Measurements from ENCODE around the gene CCDC17.

The CCDC17 gene

GRCh38 chr1:45623972-45624371 is at the start of gene CCDC17:
CCDC17 (minus strand) TSS chr1:45624054; CDS start chr1:45623909, 145 bp downstream.
- no peak for DNase-seq

DNA sequence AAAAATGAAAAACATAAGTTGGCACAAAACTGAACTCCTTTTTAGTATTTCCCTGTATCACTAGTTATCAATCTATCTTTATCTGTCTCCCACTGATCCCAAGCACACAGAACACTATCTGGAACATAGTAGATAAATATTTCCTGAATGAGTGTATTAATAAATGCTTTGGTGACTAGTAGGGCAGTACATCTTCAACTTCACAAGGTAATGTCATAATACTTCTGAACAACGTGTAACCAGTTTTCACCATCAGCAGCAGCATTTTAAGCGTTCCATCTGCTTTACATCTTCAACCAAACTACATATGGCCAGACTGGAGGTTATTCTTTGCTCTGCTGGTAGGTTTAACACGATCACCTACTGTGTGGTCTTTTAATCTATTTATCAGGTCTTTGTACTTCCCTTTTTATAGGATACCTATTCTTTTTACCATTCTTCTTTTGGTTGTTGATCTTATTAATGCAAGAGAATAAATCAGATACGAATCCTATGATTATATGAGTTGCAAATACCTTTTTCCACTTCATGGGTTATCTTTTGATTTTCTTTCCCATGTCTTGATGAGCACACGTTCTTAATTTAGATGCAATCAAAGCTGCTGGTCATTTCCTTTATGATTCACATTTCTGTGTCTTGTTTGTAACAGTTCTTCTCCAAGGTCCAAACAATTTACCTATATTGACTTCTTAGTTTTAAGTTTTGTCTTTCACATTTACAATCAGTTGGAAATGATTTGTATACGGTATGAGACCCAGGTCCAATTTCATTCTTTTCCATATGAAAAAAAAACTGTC is 46.2 kb upstream of the CCDC17 start:
- DNase-seq: no peak

- no peak for DNase-seq
Measured at GRCh38 chr1:45669379-45669778, 45.5 kb upstream of the CCDC17 start.

GRCh38 chr1:45668526-45668925 is 44.7 kb upstream of the CCDC17 start:
- no peak for DNase-seq

- DNase-seq: no peak
Measured at GRCh38 chr1:45667321-45668111, 43.7 kb upstream of the CCDC17 start.

GRCh38 chr1:45666836-45667235 is 43.0 kb upstream of the CCDC17 start:
- no peak for DNase-seq

- no peak for DNase-seq
Measured at GRCh38 chr1:45660336-45660735, 36.5 kb upstream of the CCDC17 start.

- no peak for DNase-seq
Measured at GRCh38 chr1:45659222-45659621, 35.4 kb upstream of the CCDC17 start.

DNA sequence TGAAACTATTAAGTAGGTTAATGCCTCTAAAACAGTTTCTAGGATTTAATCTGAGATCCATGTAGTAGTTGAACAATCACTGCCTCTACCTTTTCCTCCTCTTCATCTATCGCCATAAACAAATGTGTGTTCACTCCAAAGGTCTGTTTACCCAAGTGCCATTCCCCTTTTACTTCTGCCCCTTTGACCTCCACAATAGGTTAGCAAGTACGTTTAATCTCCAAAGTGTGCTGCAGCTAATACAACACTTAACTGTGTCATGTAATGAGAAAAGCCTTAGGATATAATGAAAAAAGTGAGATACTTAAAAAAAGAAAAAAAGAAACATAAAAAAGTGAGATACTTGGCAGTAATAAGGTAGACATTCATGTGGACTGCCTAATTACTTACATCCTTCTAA is 34.3 kb upstream of the CCDC17 start:
- DNase-seq: no peak

DNA sequence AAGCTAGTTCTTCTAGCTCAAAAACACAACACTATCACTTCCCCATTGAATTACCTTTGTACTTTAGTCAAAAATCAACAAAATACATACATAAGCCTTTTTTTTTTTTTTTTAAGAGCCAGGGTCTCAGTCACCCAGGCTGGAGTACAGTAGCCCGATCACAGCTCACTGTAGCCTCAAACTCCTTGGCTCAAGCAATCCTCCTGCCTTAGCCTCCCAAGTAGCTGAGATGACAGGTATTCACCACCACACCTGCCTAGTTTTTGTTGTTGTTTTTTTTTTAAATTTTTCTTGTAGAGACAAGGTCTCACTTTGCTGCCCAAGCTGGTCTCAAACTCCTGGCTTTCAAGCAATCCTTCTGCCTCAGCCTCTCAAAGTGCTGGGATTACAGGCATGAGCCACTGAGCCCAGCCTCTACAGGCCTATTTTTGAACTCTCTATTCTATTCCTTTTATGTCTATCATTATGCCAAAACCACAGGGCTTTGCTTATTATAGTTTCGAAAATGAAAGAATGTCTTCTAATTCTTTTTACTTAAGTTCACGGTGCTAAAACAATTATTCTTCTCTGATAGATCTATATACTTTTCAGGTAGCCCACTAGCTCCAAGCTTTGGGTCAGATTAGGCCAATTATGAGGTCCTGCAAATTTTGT is 32.8 kb upstream of the CCDC17 start:
- DNase-seq: no peak

DNA sequence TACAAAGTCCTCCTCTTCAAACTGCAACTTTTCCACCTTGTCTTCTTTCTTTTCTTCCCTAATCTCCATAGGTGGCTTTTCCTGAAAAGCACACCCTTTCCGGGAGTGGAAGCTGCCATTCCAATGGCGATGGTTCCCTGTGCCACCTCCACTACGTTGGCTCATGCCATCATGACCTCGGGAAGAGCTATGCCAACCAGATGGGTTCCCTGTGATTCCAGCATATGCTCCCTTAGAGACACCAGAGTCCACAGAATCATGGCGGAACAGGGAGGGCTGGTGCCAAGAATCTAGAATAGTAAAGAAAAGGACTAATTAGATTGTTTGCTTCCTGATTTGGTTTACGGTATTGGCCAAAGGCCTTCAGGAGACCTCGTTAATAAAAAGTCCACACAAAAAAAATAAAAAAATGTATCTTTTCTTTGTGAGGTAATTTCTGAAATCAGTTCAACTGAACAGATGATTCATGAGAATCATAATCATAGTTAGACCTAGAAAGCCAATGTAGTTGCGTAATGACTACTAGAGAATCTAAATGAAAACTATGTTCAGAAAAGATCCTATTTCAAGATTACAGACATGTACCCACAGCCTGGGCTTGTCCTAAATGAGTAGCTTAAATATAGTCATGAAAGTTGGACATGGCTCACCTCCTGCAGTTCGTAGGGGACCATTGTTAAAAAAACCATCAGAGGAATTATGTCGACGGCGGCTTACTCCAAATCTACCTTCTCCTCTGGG is 30.9 kb upstream of the CCDC17 start:
- no peak for DNase-seq

DNA sequence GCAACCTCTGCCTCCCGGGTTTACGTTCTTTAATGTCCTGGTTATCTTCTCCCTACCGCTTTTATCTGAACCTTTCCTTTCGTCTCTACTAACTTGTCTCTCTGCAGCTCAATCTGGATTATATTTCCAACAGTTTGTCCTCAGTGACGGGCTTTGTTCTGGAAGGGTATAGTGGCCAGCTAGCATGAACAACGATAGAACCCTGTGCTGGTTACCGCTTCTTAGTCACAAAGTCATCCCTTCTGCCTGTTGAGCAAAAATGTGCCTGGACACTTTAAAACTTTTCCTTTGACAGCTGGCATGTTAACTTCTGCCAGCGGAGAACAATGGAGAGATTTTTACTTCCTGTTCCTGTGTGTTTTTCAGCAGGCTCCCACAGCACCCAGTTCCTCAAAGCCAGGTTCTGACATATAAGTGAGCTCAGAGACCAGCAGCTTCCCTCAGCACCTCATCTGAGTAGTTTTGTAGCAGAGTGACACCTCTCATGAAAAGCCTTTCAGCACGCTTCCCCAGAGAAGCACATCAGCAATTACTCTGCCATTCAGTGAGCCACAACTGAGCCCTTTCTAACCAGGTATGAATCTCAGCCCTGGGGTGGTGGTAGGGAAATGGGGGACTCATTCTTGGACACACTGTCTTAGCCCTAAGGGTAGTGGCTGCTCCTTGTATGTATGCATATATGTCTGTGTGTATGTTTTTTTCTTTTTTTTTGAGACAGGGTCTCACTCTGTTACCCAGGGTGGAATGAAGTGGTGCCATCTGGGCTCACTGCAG is 23.6 kb upstream of the CCDC17 start:
- DNase-seq: no peak

GRCh38 chr1:45644661-45645060 is 20.8 kb upstream of the CCDC17 start:
- no peak for DNase-seq

DNA sequence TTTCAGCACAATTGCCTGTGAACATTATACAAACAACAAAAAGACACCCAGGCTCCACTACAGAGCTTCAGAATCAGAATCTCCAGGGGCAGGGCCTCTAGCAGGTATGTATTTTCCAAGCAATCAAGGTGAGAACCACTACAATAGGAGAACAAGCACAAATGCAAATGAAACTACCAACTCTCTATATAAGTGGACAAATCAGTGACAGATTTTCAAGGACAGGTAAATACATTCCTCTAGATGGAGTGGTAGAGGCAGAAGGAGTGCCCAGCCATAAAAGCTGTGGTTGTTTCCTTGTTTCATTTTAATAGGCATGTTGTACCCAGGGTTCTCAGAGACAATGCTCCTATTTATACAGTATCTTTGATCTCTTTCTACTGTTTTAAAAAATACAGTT is 20.1 kb upstream of the CCDC17 start:
- DNase-seq: no peak

GRCh38 chr1:45643321-45643720 is 19.5 kb upstream of the CCDC17 start:
- DNase-seq: no peak

DNA sequence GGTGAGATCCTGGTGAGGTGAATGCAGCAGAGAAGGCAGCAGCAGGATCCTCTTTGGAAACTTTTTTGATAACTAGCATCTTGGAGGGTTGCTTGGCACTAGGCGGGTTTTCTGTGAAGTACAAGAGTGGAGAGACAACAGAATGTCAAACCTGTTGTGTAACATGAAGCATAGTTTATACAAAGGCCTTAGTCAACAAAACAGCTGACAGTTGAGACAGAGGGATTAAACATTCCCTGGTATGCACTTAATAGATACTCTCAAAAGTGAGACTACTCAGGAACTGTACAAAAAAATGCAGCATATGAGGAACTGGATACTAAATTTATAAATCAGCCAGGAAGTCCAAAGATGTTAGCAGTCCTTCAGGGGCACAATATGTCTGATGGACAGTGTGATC is 16.4 kb upstream of the CCDC17 start:
- no peak for DNase-seq

DNA sequence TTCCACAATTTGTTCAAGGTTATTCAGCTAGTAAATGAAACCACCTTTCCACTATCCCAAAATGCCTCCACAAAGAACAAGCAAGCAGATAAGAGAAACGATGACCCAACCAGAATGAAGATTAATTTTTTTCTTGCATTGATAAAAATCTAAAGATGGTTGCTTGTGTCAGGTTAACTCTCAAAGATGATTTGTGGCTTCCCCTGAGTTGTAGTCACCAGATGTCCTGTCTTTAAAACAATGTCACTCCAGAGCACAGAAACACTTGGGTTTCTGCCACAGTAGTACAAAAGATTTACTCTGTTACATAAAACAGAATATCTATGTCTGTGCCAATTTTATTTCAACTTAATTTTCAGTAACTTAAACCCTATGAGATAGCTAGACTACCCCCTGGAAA is 11.4 kb upstream of the CCDC17 start:
- no peak for DNase-seq

GRCh38 chr1:45630429-45630828 is 6.6 kb upstream of the CCDC17 start:
- DNase-seq: no peak

- DNase-seq: no peak
Measured at GRCh38 chr1:45629035-45629434, 5.2 kb upstream of the CCDC17 start.

DNA sequence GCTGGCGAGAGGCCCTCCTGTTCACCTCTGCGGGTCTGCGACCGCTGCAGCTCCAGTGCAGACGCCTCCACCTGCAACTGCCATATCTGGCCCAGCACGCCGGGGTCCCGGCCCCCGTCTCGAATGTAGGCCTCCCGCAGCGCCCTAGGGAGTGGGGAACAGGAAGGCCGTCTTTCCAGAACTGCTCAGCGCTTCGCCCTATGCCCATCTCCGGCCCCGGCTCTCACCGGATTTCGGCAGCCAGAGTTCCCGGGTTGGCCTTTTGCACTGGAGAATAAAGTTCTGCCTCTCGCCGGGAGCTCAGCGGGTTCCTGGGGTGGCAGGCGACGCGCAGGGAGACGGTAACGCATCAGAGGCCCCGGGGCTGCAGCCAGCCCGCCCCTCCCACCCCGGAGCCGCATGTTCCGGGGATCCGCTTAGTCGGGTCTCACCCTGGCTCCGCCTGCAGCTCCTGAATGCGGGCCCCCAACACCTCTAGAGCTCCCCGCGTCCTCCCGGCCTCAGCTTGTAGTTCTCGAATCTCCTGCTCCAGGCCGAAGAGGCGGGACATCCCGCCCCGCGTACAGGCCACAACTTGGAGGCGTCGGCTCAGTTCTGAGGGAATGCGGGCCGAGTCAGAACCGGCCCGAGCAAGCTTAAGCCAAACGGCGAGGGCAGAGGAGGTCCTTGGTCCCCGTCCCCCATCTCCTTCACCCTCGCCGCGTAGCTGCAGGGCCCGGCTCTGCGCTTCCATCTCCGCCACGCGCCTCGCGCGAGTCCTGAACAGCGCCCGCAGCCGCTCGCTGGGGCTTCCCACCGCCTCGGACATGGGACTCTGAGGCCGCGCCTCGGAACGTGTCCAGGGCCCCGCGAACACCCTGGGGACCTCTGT is 1.1 kb downstream of the CCDC17 start:
- DNase-seq: no peak

GRCh38 chr1:45621895-45622523 is 1.8 kb downstream of the CCDC17 start:
- DNase-seq: no peak
